Gastrocnemius medialis (tissue), 4 donors: ENCODE measurements around the gene ROR1. TPM values are rescaled to one million over a fixed set of nuclear protein-coding genes. Genes with fewer than 3 reads are reported as not detected.

Source experiments
- ATAC-seq, 2 donors: fragments of 150-250 bp; one replicate each; pipeline ENCODE4 v1.9.1; 2016
- DNase-seq, 2 donors: peaks; one replicate each; pipeline ENCODE4 v3.0.0-alpha.2; 2019
- H3K27ac ChIP-seq, 4 donors: fragments of 200-600 bp; sonication (generic); 1 replicate in 1 of 4; 2 replicates in 3 of 4; pipeline ENCODE4 v1.5.1; 2016 to 2018; ENCODE audit warnings: mild to moderate bottlenecking in 2 of 4, moderate library complexity in 1 of 4
- H3K27me3 ChIP-seq, 3 donors: fragments of 200-600 bp; sonication (generic) in 2 of 3; 1 replicate in 1 of 3; 2 replicates in 2 of 3; pipeline versions ENCODE4 v1.5.1 to v1.6.0; 2016 to 2019; ENCODE audit warnings: mild to moderate bottlenecking in 1 of 3, moderate library complexity in 1 of 3
- H3K36me3 ChIP-seq, 2 donors: fragments of 200-600 bp; sonication (generic) in 1 of 2; one replicate each; pipeline ENCODE4 v1.5.1; 2017 to 2018
- H3K4me1 ChIP-seq, 2 donors: fragments of 200-600 bp; sonication (generic) in 1 of 2; one replicate each; pipeline ENCODE4 v1.5.1; 2016 to 2017; ENCODE audit warnings: mild to moderate bottlenecking in 2 of 2
- H3K4me3 ChIP-seq, 4 donors: fragments of 200-600 bp; sonication (generic) in 3 of 4; 1 replicate in 1 of 4; 2 replicates in 3 of 4; pipeline ENCODE4 v1.5.1; 2016 to 2019; ENCODE audit warnings: mild to moderate bottlenecking in 2 of 4
- H3K9me3 ChIP-seq, 3 donors: fragments of 200-600 bp; sonication (generic) in 2 of 3; 1 replicate in 1 of 3; 2 replicates in 2 of 3; pipeline ENCODE4 v1.5.1; 2016 to 2019
- POLR2A ChIP-seq, 2 donors: fragments of 450-650 bp; IDR thresholded peaks; one replicate each; pipeline ENCODE4 v1.6.1; 2017; ENCODE audit warnings: antibody characterized with exemption in 2 of 2, mild to moderate bottlenecking in 2 of 2, moderate library complexity in 2 of 2
- in situ Hi-C, 4 donors: fragments of 200-750 bp; cut with MboI; loops; one replicate each; pipeline versions ENCODE4 v1.15.0 to v1.8.0; 2017; ENCODE audit warnings: low sequenced_read_pairs in 4 of 4
- intact Hi-C: fragments of 100-400 bp; cut with DNase I; formaldehyde crosslinking; loops from one replicate; pipeline ENCODE4 v1.15.1; 2023; ENCODE audit warnings: low total_unique reads
- total RNA-seq, 4 donors: library from RNA; depleted of rRNA; stranded (reverse); fragments of >200 nt; gene quantifications; one replicate each; pipeline versions ENCODE4 v1.1.0 to v1.2.3, GENCODE V29; 2016
- TF ChIP-seq, protein P1 (sequence below), 5 experiments: fragments of 450-650 bp in 3 of 5; fragments of 200-600 bp in 2 of 5; sonication (generic) in 2 of 5; IDR thresholded peaks in 4 of 5; conservative IDR thresholded peaks in 1 of 5; 1 replicate in 4 of 5; 2 replicates in 1 of 5; pipeline ENCODE4 v1.5.1; 2016 to 2019; ENCODE audit warnings: antibody characterized with exemption in 5 of 5, mild to moderate bottlenecking in 3 of 5, moderate library complexity in 3 of 5

ROR1 gene
- total RNA-seq, 4 donors from 2014 or later = 2.5 to 4.3 (median 3.6) TPM

DNA sequence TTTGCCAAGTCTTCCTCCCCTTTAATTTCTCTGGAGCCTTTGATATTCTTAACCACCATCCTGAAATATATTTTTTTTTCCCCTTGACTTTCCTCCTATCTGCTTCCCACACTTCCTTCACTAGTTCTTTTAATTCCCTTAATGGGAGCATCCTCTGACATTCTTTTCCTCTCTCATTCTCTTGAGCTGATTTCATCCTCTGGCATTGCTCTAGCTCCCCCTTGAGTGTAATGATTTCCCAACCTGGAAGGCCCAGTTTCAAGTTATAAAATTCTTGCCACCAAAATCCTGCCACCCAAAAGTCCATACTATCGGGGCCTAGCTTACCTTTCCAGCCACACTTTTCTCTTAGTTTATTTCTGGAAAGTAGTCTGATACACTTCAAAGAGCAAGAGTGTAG, 390.2 kb downstream of the ROR1 start:
- peaks cover 0 to 6% of the 10 kb centered on the region in 2 donors for H3K36me3 ChIP-seq
- no peaks in the 10 kb centered on the region for H3K27me3 ChIP-seq
- intact Hi-C loops = no loop called here
- no peak for TF ChIP-seq POLR2A (IDR thresholded peaks at IDR 0.05)
- TF ChIP-seq, protein P1, sequence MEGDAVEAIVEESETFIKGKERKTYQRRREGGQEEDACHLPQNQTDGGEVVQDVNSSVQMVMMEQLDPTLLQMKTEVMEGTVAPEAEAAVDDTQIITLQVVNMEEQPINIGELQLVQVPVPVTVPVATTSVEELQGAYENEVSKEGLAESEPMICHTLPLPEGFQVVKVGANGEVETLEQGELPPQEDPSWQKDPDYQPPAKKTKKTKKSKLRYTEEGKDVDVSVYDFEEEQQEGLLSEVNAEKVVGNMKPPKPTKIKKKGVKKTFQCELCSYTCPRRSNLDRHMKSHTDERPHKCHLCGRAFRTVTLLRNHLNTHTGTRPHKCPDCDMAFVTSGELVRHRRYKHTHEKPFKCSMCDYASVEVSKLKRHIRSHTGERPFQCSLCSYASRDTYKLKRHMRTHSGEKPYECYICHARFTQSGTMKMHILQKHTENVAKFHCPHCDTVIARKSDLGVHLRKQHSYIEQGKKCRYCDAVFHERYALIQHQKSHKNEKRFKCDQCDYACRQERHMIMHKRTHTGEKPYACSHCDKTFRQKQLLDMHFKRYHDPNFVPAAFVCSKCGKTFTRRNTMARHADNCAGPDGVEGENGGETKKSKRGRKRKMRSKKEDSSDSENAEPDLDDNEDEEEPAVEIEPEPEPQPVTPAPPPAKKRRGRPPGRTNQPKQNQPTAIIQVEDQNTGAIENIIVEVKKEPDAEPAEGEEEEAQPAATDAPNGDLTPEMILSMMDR (IDR thresholded peaks at IDR 0.05 in 4 of 5, conservative IDR thresholded peaks at IDR 0.05 in 1 of 5) = peak in 1 of 5 experiments; percentile 24
- peak overlapping the region in 3 of 4 donors; percentile 3 to 45 (median 18) for H3K27ac ChIP-seq
- ATAC-seq (peak; percentile 30 to 44), DNase-seq (no peak)
- no peak overlapping the region for H3K4me3 ChIP-seq
- in situ Hi-C loops = no loop called here
- H3K9me3 ChIP-seq = no peaks in the 10 kb centered on the region
- H3K4me1 ChIP-seq = peaks cover 7 to 10% of the 10 kb centered on the region in 2 donors

DNA sequence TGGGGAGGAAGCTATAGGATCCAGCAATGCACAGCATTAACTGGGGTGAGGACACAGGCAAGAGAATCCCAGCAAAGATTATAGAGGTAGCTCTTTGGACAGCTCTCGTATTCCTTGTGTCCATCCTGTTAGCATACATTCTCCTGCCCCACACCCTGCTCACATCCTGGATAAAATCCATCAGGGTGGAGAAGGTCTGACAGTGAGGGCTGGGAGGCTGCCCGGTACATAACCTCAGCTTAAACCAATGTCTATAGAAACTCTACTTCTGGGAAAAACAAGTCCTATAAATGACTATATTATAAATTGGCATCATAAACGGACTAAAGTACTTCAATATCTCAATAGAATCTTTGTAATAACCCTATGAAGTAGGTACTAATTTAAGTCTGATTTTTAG, 392.8 kb downstream of the ROR1 start:
- Histone ChIP-seq H3K4me1 (peaks cover 7 to 10% of the 10 kb centered on the region in 2 donors), H3K36me3 (no peaks in the 10 kb centered on the region), H3K27ac (no peak overlapping the region), H3K4me3 (no peak overlapping the region), H3K27me3 (no peaks in the 10 kb centered on the region), H3K9me3 (no peaks in the 10 kb centered on the region)
- ATAC-seq (no peak), DNase-seq (no peak)
- TF ChIP-seq POLR2A (IDR thresholded peaks at IDR 0.05) = no peak
- TF ChIP-seq, protein P1 (IDR thresholded peaks at IDR 0.05 in 4 of 5, conservative IDR thresholded peaks at IDR 0.05 in 1 of 5) = no peak
- in situ Hi-C loops = no loop called here
- intact Hi-C loops = no loop called here

DNA sequence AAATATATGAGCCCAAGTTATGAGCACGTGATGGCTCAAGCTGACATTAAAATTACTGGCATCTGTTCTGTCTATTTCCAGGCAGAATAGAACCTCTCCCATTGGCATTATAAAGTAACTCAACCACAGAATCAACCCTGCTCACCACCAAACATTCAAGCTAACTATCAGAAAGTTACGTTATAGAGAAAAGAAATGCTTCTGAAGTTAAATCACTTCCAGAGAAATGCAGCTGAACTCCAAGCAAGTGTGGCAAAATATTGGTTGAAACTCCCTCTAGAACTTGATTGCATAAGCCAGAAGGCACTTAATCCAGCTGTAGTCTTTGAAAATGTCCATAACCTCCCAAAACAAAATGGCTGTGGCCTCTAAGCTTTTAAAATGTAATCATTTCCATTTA, 393.4 kb downstream of the ROR1 start:
- Histone ChIP-seq H3K27ac (no peak overlapping the region), H3K4me1 (peaks cover 7 to 10% of the 10 kb centered on the region in 2 donors), H3K36me3 (no peaks in the 10 kb centered on the region), H3K9me3 (no peaks in the 10 kb centered on the region), H3K4me3 (no peak overlapping the region), H3K27me3 (no peaks in the 10 kb centered on the region)
- intact Hi-C loops = no loop called here
- ATAC-seq (no peak), DNase-seq (no peak)
- TF ChIP-seq, protein P1 (IDR thresholded peaks at IDR 0.05 in 4 of 5, conservative IDR thresholded peaks at IDR 0.05 in 1 of 5) = no peak
- in situ Hi-C loops = no loop called here

DNA sequence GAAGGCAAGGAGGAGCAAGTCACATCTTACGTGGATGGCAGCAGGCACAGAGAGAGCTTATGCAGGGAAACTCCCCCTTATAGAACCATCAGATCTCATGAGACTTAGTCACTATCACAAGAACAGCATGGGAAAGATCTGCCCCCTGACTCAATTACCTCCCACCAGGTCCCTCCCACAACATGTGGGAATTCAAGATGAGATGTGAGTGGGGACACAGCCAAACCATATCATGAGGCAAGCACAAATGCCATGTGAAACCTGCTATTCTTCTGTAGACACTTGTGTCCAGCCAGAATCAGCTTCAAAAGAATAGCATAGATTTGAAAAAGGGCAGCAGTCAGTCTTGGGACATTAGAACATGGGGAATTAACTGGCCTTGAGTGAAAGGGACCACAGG, 397.4 kb downstream of the ROR1 start:
- no peak overlapping the region for H3K27ac ChIP-seq
- no peak for ATAC-seq
- TF ChIP-seq, protein P1 (IDR thresholded peaks at IDR 0.05 in 4 of 5, conservative IDR thresholded peaks at IDR 0.05 in 1 of 5) = no peak
- TF ChIP-seq POLR2A (IDR thresholded peaks at IDR 0.05) = no peak
- DNase-seq = no peak
- no peaks in the 10 kb centered on the region for H3K27me3 ChIP-seq
- in situ Hi-C loops = no loop called here
- no peaks in the 10 kb centered on the region for H3K36me3 ChIP-seq
- peaks cover 0 to 8% of the 10 kb centered on the region in 2 donors for H3K4me1 ChIP-seq
- no peak overlapping the region for H3K4me3 ChIP-seq
- no peaks in the 10 kb centered on the region for H3K9me3 ChIP-seq
- intact Hi-C loops = no loop called here

DNA sequence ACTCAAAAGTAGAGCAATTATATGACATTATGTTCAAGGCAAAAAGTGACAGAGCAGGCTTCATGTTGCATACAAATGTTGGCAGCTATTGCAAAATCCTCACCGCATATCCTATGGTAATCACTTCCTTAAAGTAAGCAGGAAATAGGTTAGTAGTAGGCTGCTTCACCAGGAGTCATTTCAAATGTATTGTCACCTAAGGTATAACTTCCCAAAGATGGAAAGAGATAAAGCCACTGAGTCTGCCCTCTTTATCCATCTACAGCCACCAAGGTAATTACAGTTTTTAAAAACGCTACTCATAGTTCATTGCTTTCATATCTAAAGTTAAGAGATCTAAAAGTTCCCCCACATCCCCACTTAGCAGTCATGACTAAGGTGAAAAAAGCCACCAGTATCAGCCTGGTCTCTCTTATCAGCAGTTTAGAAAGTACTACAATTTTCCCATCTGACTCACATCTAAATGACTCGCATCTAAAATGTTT, 398.0 kb downstream of the ROR1 start:
- in situ Hi-C loops = no loop called here
- ATAC-seq = no peak

More for the DNA sequence above, 398.0 kb downstream of the ROR1 start:
- Histone ChIP-seq H3K4me3 (no peak overlapping the region), H3K9me3 (no peaks in the 10 kb centered on the region), H3K36me3 (no peaks in the 10 kb centered on the region), H3K4me1 (peaks cover 0 to 8% of the 10 kb centered on the region in 2 donors), H3K27me3 (no peaks in the 10 kb centered on the region), H3K27ac (no peak overlapping the region)
- DNase-seq = no peak
- TF ChIP-seq, protein P1 (IDR thresholded peaks at IDR 0.05 in 4 of 5, conservative IDR thresholded peaks at IDR 0.05 in 1 of 5) = no peak
- no peak for TF ChIP-seq POLR2A (IDR thresholded peaks at IDR 0.05)
- intact Hi-C loops = no loop called here
